Body of pancreas (tissue), 4 donors: ENCODE measurements around the gene ZBTB16. TPM values are rescaled to one million over a fixed set of nuclear protein-coding genes. Genes with fewer than 3 reads are reported as not detected.

Source experiments
- ATAC-seq: fragments of 150-250 bp; one replicate; pipeline ENCODE4 v1.9.1; 2016
- DNase-seq, 4 donors: peaks; one replicate each; pipeline ENCODE4 v3.0.0-alpha.2; 2019
- H3K27ac ChIP-seq, 4 donors: fragments of 200-600 bp; sonication (generic); 1 replicate in 3 of 4; 2 replicates in 1 of 4; pipeline versions ENCODE4 v1.5.1 to v1.6.1; 2016 to 2019; ENCODE audit warnings: mild to moderate bottlenecking in 1 of 4, mixed read lengths in 1 of 4, moderate library complexity in 1 of 4
- H3K27me3 ChIP-seq, 2 donors: fragments of 200-600 bp; sonication (generic); one replicate each; pipeline ENCODE4 v1.6.0; 2016; ENCODE audit warnings: mild to moderate bottlenecking in 1 of 2
- H3K36me3 ChIP-seq, 2 donors: fragments of 200-600 bp; sonication (generic); replicated peaks in 1 of 2; 2 replicates each; pipeline ENCODE4 v1.5.1; 2016; ENCODE audit warnings: low read depth in 2 of 2; ENCODE audit not compliant: insufficient read depth in 1 of 2
- H3K4me1 ChIP-seq: fragments of 200-600 bp; sonication (generic); one replicate; pipeline ENCODE4 v1.6.0; 2016
- H3K4me3 ChIP-seq, 2 donors: fragments of 200-600 bp; sonication (generic); 1 replicate in 1 of 2; 2 replicates in 1 of 2; pipeline ENCODE4 v1.5.1; 2016 to 2019
- H3K9me3 ChIP-seq, 3 donors: fragments of 200-600 bp; sonication (generic); 1 replicate in 2 of 3; 2 replicates in 1 of 3; pipeline ENCODE4 v1.5.1; 2016
- CTCF ChIP-seq, 7 experiments: fragments of 450-650 bp in 4 of 7; fragments of 200-600 bp in 3 of 7; sonication (generic) in 3 of 7; IDR thresholded peaks; one replicate each; pipeline ENCODE4 v1.5.1; 2016 to 2019; ENCODE audit warnings: antibody characterized with exemption in 7 of 7
- POLR2A ChIP-seq, 3 donors: fragments of 450-650 bp; IDR thresholded peaks; one replicate each; pipeline ENCODE4 v1.6.1; 2016; ENCODE audit warnings: antibody characterized with exemption in 3 of 3, mild to moderate bottlenecking in 2 of 3
- WGBS, 2 donors: methylation state at CpG; one replicate each; pipeline ENCODE4 v1.1.5; 2017; 5-methylcytosine and 5-hydroxymethylcytosine counted together
- intact Hi-C: fragments of 100-400 bp; cut with DNase I; formaldehyde crosslinking; loops from one replicate; pipeline ENCODE4 v1.15.1; 2023
- total RNA-seq, 2 donors: library from RNA; depleted of rRNA; stranded (reverse); fragments of >200 nt; gene quantifications; one replicate each; pipeline ENCODE4 v1.1.0, GENCODE V29; 2016

ZBTB16 gene
- total RNA-seq, 2 donors from 2014 or later: 96.5 to 150 TPM

GRCh38 chr11:114083391-114084252, 24.1 kb downstream of the ZBTB16 start:
- ATAC-seq (no peak), DNase-seq (peak in 3 of 4 donors; percentile 33 to 48 (median 46))
- Histone ChIP-seq H3K36me3 (no peaks in the 10 kb centered on the region), H3K4me1 (peaks cover 100% of the 10 kb centered on the region), H3K9me3 (no peaks in the 10 kb centered on the region), H3K27me3 (no peaks in the 10 kb centered on the region), H3K27ac (peak overlapping the region; percentile 82 to 98 (median 88)), H3K4me3 (no peak overlapping the region)
- 71 to 78% methylated on average over 11 of the region's 11 CpGs for WGBS, 2 donors
- TF ChIP-seq POLR2A (IDR thresholded peaks at IDR 0.05) (no peak), CTCF (IDR thresholded peaks at IDR 0.05) (no peak)
- intact Hi-C loops: no loop called here

- Histone ChIP-seq H3K27ac (peak overlapping the region; percentile 82 to 98 (median 88)), H3K4me3 (no peak overlapping the region), H3K4me1 (peaks cover 100% of the 10 kb centered on the region), H3K36me3 (no peaks in the 10 kb centered on the region), H3K27me3 (no peaks in the 10 kb centered on the region), H3K9me3 (no peaks in the 10 kb centered on the region)
- WGBS, 2 donors: 22 to 24% methylated on average over 4 of the region's 4 CpGs
- TF ChIP-seq POLR2A (IDR thresholded peaks at IDR 0.05) (peak in 2 of 3 donors; percentile 9 to 25), CTCF (IDR thresholded peaks at IDR 0.05) (peak in 2 of 7 experiments; percentile 14 to 22)
- peak; percentile 62 to 87 (median 84) for DNase-seq
- ATAC-seq: peak; percentile 30
- intact Hi-C loops: no loop called here
These were observed 24.9 kb downstream of the ZBTB16 start for GRCh38 chr11:114084414-114084813.

GRCh38 chr11:114085965-114086793, 26.7 kb downstream of the ZBTB16 start:
- no peak overlapping the region for H3K4me3 ChIP-seq
- peaks cover 100% of the 10 kb centered on the region for H3K4me1 ChIP-seq
- H3K36me3 ChIP-seq: no peaks in the 10 kb centered on the region
- TF ChIP-seq POLR2A (IDR thresholded peaks at IDR 0.05) (peak; percentile 68 to 87 (median 82)), CTCF (IDR thresholded peaks at IDR 0.05) (no peak)
- no peaks in the 10 kb centered on the region for H3K27me3 ChIP-seq
- DNase-seq: peak; percentile 87 to 94 (median 92)
- WGBS, 2 donors: 28 to 36% methylated on average over 7 of the region's 7 CpGs
- H3K27ac ChIP-seq: peak overlapping the region; percentile 82 to 98 (median 88)
- peak; percentile 92 for ATAC-seq
- no peaks in the 10 kb centered on the region for H3K9me3 ChIP-seq
- intact Hi-C loops: no loop called here

GRCh38 chr11:114087025-114087424, 27.5 kb downstream of the ZBTB16 start:
- TF ChIP-seq POLR2A (IDR thresholded peaks at IDR 0.05): no peak
- no peak for TF ChIP-seq CTCF (IDR thresholded peaks at IDR 0.05)
- ATAC-seq (no peak), DNase-seq (no peak)
- no peak overlapping the region for H3K4me3 ChIP-seq
- peak overlapping the region in 3 of 4 donors; percentile 82 to 89 (median 86) for H3K27ac ChIP-seq
- H3K4me1 ChIP-seq: peaks cover 100% of the 10 kb centered on the region
- 61 to 80% methylated on average over 5 of the region's 5 CpGs for WGBS, 2 donors
- H3K27me3 ChIP-seq: no peaks in the 10 kb centered on the region
- H3K36me3 ChIP-seq: no peaks in the 10 kb centered on the region
- H3K9me3 ChIP-seq: no peaks in the 10 kb centered on the region
- intact Hi-C loops: no loop called here
